Smooth muscle cell (in vitro differentiated cells): ENCODE data around the gene LCN1. TPM values are rescaled to one million over a fixed set of nuclear protein-coding genes. Genes with fewer than 3 reads are reported as not detected.

ENCODE experiments used
- DNase-seq: peaks from one replicate; lab custom pipeline; 2025; ENCODE audit not compliant: unreplicated experiment; lab: John Stamatoyannopoulos, UW
- H2AFZ ChIP-seq: fragments of 200-600 bp; sonication (generic); 2 replicates; pipeline ENCODE4 v1.6.0; 2016; ENCODE audit warnings: antibody characterized with exemption, low read depth, mild to moderate bottlenecking
- H3F3A ChIP-seq: fragments of 200-600 bp; sonication (generic); 2 replicates; pipeline ENCODE4 v1.6.0; 2017; ENCODE audit warnings: antibody characterized with exemption, low read depth
- H3K27ac ChIP-seq: fragments of 200-600 bp; sonication (generic); 2 replicates; pipeline ENCODE4 v1.5.1; 2016; ENCODE audit warnings: low read depth, mild to moderate bottlenecking
- H3K27me3 ChIP-seq: fragments of 200-600 bp; sonication (generic); 2 replicates; pipeline ENCODE4 v1.6.1; 2016; ENCODE audit warnings: low read depth, mild to moderate bottlenecking
- H3K36me3 ChIP-seq: fragments of 200-600 bp; sonication (generic); 2 replicates; pipeline ENCODE4 v1.5.1; 2016; ENCODE audit warnings: low read depth
- H3K4me1 ChIP-seq: fragments of 200-600 bp; sonication (generic); 2 replicates; pipeline ENCODE4 v1.5.1; 2016; ENCODE audit warnings: low read depth
- H3K4me2 ChIP-seq: fragments of 200-600 bp; sonication (generic); 2 replicates; pipeline ENCODE4 v1.6.0; 2016; ENCODE audit warnings: mild to moderate bottlenecking
- H3K4me3 ChIP-seq: fragments of 200-600 bp; sonication (generic); 2 replicates; pipeline ENCODE4 v1.5.1; 2016; ENCODE audit warnings: mild to moderate bottlenecking
- H3K79me2 ChIP-seq: fragments of 200-600 bp; sonication (generic); 2 replicates; pipeline ENCODE4 v1.6.0; 2016; ENCODE audit warnings: low read depth, mild to moderate bottlenecking
- H3K9ac ChIP-seq: fragments of 200-600 bp; sonication (generic); 2 replicates; pipeline ENCODE4 v1.6.0; 2016; ENCODE audit warnings: low read depth
- H3K9me3 ChIP-seq: fragments of 200-600 bp; sonication (generic); replicated peaks from 2 replicates; pipeline ENCODE4 v1.5.1; 2016; ENCODE audit warnings: low read depth
- H4K20me1 ChIP-seq: fragments of 200-600 bp; sonication (generic); 2 replicates; pipeline ENCODE4 v1.6.0; 2016; ENCODE audit warnings: low read depth
- WGBS: methylation state at CpG from one replicate; pipeline ENCODE4 v1.1.7; 2016; ENCODE audit warnings: low lambda C conversion rate; 5-methylcytosine and 5-hydroxymethylcytosine counted together
- polyA plus RNA-seq: library from polyadenylated mRNA; unstranded; fragments of >200 nt; fragmentation: Nextera tagmentation; extraction: Ambion mirVana; gene quantifications from 2 replicates; pipeline ENCODE4 v1.2.1, GENCODE V29; 2016
- total RNA-seq: library from RNA; depleted of rRNA; stranded (reverse); fragments of >200 nt; gene quantifications from 2 replicates; pipeline ENCODE4 v1.2.3, GENCODE V29; 2014
- TF ChIP-seq, protein P1 (sequence below): fragments of 200-600 bp; sonication (generic); IDR thresholded peaks from 2 replicates; pipeline ENCODE4 v1.5.1; 2017; ENCODE audit warnings: borderline replicate concordance, mild to moderate bottlenecking, antibody characterized with exemption; ENCODE audit not compliant: insufficient read depth, poor library complexity, severe bottlenecking

Gene LCN1
- total and polyA plus RNA-seq, 2 experiments from 2014 or later: 0.85 to 5.6 TPM

DNA sequence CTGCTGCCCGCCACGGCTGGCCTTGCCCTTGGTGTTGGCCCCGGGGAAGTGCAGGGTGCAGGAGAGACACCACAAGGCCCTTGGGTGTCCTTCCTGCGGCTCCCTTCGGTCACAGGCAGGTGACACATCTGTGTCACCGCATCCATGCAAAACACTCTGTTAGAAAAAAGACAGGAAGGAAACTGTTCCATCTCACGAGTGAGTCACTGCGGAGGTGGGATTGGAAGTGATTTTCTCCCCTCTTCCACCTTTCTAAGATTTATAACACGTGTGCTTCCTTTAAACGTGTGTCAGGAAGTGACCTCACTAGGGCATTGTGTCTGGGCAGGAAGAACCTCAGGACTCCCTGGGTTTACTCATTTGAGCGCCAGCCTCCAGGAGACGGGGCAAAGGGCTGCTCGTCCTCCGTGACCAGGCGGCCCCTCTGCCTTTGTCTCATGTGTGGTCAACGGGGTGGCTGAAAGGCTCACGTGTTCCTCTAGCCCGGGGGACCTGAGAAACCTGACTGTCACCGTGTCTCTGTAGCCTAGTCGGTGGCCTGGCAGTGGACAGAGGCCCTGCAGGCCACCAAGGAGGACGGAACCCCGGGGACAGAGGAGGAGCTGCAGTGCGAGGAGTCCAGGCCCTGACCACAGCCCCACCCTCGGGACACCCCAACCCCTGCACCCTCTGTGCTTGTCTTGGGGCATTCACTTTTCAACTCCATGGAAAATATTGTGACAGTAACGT is 4.9 kb upstream of the LCN1 start:
- Histone ChIP-seq H3K79me2 (no peaks in the 10 kb centered on the region), H4K20me1 (no peaks in the 10 kb centered on the region), H3K9ac (no peak overlapping the region), H3K4me2 (no peak overlapping the region), H3K9me3 (no peaks in the 10 kb centered on the region), H3K27ac (no peak overlapping the region), H3K36me3 (no peaks in the 10 kb centered on the region), H3K27me3 (no peaks in the 10 kb centered on the region), H3F3A (no peaks in the 10 kb centered on the region), H3K4me3 (no peak overlapping the region), H3K4me1 (no peaks in the 10 kb centered on the region), H2AFZ (no peak overlapping the region)
- TF ChIP-seq, protein P1, sequence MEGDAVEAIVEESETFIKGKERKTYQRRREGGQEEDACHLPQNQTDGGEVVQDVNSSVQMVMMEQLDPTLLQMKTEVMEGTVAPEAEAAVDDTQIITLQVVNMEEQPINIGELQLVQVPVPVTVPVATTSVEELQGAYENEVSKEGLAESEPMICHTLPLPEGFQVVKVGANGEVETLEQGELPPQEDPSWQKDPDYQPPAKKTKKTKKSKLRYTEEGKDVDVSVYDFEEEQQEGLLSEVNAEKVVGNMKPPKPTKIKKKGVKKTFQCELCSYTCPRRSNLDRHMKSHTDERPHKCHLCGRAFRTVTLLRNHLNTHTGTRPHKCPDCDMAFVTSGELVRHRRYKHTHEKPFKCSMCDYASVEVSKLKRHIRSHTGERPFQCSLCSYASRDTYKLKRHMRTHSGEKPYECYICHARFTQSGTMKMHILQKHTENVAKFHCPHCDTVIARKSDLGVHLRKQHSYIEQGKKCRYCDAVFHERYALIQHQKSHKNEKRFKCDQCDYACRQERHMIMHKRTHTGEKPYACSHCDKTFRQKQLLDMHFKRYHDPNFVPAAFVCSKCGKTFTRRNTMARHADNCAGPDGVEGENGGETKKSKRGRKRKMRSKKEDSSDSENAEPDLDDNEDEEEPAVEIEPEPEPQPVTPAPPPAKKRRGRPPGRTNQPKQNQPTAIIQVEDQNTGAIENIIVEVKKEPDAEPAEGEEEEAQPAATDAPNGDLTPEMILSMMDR: no peak
- DNase-seq: no peak
- 90% methylated on average over 25 of the region's 25 CpGs for WGBS

DNA sequence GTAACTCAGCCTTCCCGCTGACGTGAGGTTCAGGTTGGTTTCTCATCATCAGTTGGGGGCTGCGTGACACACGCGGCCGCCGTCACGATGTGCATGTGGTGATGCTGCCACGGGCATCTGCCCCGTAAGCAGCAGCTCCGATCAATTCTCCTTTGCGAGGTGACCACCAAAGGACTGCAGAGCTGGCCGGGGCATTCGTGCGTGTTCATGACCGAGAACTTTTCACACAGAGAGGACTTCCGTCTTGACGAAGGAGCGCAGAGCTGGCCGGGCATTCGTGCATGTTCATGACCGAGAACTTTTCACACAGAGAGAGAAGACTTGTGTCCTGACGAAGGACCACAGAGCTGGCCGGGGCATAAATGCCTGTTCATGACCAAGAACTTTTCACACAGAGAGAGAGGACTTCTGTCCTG is 3.8 kb upstream of the LCN1 start:
- no peaks in the 10 kb centered on the region for H3K36me3 ChIP-seq
- WGBS: 94% methylated on average over 24 of the region's 24 CpGs
- no peaks in the 10 kb centered on the region for H3K79me2 ChIP-seq
- no peaks in the 10 kb centered on the region for H3F3A ChIP-seq
- H2AFZ ChIP-seq: no peak overlapping the region
- TF ChIP-seq, protein P1: no peak
- no peak overlapping the region for H3K9ac ChIP-seq
- DNase-seq: no peak
- no peak overlapping the region for H3K27ac ChIP-seq
- no peak overlapping the region for H3K4me3 ChIP-seq
- H4K20me1 ChIP-seq: no peaks in the 10 kb centered on the region
- no peak overlapping the region for H3K4me2 ChIP-seq
- no peaks in the 10 kb centered on the region for H3K9me3 ChIP-seq
- H3K4me1 ChIP-seq: no peaks in the 10 kb centered on the region
- no peaks in the 10 kb centered on the region for H3K27me3 ChIP-seq

DNA sequence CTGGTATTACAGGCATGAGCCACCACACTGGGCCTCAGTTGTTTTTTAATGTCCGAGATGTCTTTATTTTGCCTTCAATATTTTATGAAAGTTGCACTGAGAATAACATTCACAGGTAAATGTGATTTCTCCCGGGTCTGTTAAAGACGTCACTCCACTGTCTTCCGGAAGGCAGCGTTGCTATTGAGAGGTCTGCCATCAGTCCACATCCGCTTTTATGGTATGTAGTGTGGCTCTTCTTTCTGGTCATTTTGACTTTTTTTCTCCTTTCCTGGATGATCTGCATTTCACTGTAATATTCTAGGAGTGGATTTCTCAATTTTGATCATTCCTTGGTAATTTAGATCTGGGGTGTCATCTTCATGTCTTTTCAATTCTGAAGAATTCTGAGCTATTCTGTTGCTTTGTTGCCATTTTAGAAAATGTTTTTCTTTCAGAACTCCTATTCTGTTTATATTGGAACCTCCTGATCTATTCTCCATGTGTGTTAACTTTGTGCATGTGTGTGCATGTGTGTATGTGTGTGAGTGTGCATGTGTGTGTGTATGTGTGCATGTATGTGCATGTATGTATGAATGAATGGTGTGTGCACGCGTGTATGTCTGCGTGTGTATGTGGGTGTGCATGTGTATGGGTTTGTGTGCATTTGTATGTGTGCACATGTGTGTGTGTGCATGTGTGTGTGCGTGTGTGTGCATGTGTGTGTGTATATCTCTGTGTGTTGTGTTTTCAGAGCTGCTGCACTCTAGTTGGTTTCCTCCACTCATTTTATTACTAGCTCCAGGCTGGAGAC is 1.9 kb upstream of the LCN1 start:
- 93% methylated on average over 10 of the region's 10 CpGs for WGBS
- no peak overlapping the region for H3K4me2 ChIP-seq
- no peak overlapping the region for H3K9ac ChIP-seq
- H3K4me1 ChIP-seq: no peaks in the 10 kb centered on the region
- H3K27ac ChIP-seq: no peak overlapping the region
- no peaks in the 10 kb centered on the region for H3K79me2 ChIP-seq
- no peaks in the 10 kb centered on the region for H3K27me3 ChIP-seq
- TF ChIP-seq, protein P1: no peak
- H3K4me3 ChIP-seq: no peak overlapping the region
- no peaks in the 10 kb centered on the region for H4K20me1 ChIP-seq
- no peak for DNase-seq
- no peak overlapping the region for H2AFZ ChIP-seq
- H3K9me3 ChIP-seq: no peaks in the 10 kb centered on the region
- no peaks in the 10 kb centered on the region for H3K36me3 ChIP-seq
- no peaks in the 10 kb centered on the region for H3F3A ChIP-seq
